Right lobe of liver (tissue), 4 donors: ENCODE data around the gene YTHDF1.

ENCODE experiments used
- CTCF ChIP-seq, 4 donors: fragments of 200-600 bp in 3 of 4; fragments of 450-650 bp in 1 of 4; IDR thresholded peaks; one replicate each; pipeline versions ENCODE4 v1.5.1 to v1.8.0; 2016 to 2022; ENCODE audit warnings: antibody characterized with exemption in 4 of 4, mild to moderate bottlenecking in 2 of 4
- POLR2A ChIP-seq: fragments of 450-650 bp; IDR thresholded peaks from one replicate; pipeline ENCODE4 v1.6.1; 2017; ENCODE audit warnings: antibody characterized with exemption, mild to moderate bottlenecking
- donor health status: DM: no; HTN: no; CAD: no.
- donor health status: DM: no; HTN: no; CAD: no.
- donor health status: DM: no; HTN: yes; CAD: no.

- TF ChIP-seq POLR2A, result no peak
- TF ChIP-seq CTCF (IDR thresholded peaks at IDR 0.05), result no peak
Measured at GRCh38 chr20:63222541-63222940, 6.6 kb upstream of the YTHDF1 start.
